HG02970 (cell line): ENCODE measurements around the gene TMEM134.

Experiments used
- ATAC-seq: cut with Tn5 transposase; IDR thresholded peaks from one replicate; pipeline ENCODE4 v1.9.1; 2021; ENCODE audit warnings: mild to moderate bottlenecking, moderate library complexity, moderate number of reproducible peaks; ENCODE audit not compliant: unreplicated experiment, low FRiP score

Gene TMEM134

DNA sequence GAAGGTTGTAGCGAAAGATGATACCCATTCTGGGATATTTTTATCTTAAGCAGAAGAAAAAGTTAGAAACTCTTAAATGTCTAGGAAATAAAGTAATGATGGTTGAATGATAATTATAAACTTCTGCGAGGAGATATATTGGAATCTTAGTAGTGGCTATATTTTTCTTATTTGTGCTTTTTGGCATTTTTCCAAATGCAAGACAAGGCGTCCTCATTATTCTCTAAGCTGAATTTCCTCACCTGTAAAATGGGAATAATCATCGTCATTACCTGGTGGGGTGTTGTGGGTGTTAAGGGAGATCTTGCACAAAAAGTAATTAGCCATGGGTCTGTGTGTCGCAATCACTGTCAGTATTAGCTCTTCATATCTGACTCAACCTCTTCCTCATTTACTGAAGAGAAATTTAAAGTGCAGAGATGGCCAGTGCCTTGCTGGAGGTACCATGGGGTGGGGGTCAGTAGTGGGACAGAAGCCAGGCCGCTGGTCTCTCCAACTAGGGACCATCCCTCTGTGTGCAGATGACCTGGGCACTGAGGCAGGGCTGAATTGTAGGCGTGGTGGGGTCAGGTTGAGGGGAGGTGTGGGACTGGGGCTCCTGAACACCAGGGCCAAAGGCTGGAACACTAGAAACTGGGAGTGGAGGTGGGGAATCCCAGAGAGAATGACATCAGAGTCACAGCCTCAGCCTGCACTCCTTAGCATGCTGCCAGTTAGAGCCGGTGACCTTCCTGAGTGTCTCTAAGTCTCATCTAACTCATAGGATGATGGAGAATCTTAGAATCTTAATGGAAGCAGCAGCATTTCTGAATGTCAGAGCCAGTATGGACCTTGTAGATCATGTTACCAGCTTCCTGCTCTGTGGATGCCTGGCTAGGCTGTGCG, 32.0 kb upstream of the TMEM134 start:
- no peak for ATAC-seq

DNA sequence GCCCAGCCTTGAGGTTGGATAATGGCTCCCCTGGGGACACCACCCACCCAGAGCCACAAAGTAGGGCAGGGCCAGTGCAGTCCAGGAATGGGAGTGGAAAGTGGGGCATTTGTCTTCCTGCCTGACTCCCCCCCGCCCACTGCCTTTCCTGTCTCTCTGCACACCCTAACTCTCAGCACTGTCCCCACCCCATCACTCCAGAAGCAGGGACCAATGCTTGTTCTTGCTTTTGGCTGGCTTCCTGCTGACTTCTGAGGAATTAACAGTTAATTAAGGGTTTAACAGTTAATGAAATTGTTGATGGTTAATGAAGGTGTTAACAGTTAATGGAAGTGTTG, 31.4 kb upstream of the TMEM134 start:
- no peak for ATAC-seq

- no peak for ATAC-seq
These were observed 30.9 kb upstream of the TMEM134 start for GRCh38 chr11:67499808-67500483.

- no peak for ATAC-seq
These were observed 29.5 kb upstream of the TMEM134 start for GRCh38 chr11:67498544-67498972.

DNA sequence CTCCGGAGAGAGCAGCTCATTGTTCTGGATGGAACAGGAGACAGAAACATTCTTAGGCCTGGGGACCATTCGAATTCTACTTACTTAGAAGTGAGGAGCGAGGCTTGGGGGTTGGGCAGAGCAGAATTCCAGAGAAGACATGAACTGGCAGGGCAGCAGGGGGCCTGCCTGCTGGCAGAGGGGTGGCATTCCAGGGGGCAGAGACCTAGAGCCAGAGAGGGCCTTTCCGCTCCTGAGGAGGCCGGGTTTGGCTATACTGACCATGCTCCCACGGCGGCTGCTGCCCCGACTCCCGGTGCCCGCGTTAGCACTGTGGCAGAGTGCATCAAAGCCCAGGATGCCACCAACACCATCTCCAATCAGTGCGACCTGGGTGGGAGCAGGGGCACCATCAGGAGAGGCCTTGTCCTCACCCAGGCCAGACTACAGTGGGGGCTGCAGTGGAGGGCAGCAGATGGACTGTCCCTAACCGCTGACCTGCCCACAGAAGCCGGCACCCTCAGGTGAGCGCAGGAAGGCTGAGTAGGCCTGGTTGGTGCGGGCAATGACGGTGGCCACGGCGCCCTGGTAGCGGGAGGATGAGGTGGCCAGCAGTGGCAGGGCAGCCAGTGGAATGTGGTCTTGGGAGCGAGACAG, 28.7 kb upstream of the TMEM134 start:
- ATAC-seq: no peak

DNA sequence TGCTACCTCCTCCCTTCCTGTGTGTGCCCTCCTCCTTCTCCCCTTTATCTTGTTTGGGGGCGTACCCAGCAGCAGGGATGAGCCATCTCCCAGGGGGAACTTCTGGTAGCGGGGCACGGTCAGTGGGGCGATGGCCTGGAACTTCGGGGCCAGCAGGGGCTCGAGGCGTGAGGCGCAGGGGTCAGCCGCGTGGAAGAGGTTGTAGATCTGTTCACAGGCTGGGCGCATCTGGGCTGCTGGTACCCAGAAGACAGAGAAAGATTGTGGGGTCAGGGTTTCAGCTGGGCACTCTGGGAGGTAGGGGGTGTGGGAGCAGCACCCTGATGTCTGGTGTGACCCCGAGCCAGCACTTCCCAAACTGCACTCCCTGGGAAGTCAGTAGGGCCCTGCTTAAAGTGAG, 27.1 kb upstream of the TMEM134 start:
- no peak for ATAC-seq

DNA sequence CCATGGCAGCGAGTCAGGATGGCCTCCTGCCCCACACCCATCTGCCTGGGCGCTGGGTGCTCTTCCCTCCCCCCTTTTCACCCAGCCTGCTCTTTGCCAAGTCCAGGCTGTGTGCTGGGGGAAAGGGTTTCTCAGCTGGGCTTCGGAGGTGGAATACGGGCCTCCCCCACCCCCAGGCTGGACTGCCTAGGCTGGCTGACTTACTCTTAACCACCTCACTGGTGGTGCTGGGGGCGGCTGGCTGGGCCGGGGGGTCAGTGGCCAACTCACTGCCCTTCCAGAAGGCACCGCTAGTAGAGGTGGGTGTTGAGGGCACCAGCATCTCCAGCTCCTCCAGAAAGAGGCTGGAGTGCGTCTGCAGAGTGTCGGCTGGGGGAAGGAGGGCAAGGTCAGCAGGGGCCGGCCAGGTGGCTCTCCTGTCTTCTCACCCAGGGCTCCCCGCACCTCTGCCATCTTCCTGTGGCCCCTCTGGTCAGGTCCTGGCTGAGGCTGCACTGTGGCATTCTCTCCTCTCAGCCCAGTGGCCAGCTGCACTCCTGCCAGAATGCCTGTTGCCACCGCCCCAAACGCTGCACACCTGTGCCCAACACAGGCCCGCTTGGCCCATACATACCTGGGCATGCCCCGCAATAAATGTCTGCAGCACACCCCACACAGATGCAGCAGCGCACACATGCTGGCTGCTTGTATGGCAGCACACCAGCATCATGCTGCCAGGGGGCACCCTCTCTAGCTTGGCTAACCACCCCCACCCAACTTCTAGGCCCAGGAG, 26.4 kb upstream of the TMEM134 start:
- no peak for ATAC-seq

DNA sequence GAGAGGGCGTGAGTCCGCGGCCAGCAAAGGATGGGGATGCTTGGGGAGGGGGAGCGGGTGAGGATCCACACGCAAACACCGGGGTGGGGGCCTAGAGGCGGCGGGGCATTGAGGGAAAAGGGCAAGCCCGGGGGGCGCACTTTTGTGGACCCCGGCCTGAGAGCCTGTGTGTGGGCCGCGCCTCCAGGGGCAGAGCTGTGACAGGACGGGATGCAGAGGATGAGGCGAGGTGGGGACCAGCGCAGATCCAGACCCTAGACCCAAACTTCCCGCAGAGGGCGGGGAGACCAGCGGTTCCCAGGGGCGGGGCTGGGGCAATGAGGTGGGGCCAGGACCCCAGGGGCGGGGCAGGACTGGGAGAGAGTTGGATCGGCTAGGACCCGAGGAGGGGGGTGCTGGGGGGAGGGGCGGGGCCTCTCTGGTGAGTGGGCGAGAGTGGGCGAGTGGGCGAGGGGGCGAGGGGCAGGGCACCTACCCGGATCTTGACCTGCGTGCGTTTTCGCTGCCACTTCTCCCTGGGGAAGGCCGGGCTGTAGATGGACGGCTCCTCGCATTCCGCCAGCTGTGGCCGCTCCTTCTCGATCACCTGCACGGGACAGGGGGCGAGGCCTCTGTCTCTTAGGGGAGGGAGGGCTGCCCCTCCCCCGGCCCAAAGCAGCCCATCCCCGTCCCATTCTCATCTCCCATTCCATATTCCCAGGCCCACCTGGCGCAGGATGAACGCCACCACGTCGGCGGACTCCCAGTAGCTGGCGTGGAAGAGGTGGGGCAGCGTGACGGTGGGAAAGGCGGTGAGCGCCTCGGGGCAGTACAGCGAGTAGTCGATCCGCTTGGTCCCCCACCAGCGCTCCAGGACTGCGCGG, 25.6 kb upstream of the TMEM134 start:
- ATAC-seq: no peak

DNA sequence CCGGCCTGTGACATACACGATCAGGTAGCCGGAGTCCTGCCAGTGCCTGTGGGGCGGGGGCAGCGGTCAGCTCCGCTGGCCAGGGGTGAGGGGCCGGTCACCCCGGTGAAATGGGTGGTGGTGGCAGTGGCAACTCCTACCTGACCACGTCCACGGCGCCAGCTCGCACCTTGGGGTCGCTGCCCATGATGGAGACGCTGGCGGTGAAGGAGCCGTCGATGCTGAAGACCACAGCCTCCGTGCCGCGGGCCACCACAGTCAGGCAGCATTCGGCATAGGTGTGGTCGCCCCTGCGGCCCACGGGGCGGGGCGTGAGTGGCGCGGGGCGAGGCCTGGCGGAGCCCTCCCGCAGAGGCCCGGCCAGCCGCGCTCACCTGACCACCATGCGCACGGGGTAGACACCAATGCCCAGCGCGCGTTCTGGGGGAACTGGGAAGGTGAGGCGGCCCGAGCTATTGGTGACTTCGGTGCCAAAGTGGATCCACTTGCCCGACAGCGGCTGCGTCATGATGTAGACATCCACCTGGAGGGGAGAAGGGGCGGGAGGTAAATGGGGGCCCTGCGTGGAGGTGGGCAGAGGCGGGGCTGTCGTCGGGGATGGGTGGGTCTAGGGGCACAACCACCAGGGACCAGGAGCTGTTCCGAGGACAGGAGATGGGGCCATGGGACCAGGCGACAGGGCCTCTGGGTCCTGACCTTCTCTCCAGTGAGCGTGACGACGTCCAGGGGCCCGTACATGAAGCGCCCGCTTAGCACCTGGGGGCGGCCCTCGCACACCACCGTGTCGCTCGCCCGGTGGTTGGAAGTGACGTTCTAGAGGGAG, 24.7 kb upstream of the TMEM134 start:
- no peak for ATAC-seq

DNA sequence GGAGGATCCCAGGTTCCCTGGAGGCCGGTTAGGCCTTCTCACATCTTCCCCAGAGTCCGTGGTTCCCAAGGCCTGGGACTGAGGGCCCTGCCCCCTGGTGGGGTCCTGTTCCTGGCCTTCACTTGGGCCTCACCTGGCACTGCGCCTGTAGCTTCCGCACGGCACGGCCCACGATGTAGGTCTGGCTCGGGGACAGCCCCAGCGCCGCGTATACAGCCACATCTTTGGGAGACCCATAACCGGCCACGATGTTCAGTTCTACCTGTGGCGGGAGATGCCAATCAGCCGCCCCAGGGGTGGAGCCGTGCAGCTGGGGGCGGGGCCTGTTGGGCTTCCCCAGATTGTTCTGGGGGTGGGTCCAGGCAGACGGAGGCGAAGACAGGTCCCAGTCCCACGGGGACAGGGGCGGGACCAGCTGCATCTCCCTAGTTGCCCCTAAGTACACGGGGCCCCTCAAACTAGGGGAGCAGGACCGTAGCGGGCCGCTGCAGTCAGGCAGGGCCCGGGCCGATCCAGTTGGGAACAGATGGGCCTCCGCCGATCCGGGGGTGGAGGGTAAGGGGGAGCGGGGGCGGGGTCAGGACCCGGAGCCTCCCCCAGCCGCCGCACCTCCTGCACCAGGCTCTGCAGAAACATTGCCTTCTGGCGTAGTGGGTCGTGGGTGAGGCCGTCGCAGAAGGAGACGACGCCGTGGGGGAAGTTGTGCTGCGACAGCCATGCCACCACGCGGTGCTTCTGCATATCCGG, 23.9 kb upstream of the TMEM134 start:
- no peak for ATAC-seq

- no peak for ATAC-seq
These were observed 23.1 kb upstream of the TMEM134 start for GRCh38 chr11:67492069-67492727.

- ATAC-seq: no peak
These were observed 22.4 kb upstream of the TMEM134 start for GRCh38 chr11:67491276-67492068.

DNA sequence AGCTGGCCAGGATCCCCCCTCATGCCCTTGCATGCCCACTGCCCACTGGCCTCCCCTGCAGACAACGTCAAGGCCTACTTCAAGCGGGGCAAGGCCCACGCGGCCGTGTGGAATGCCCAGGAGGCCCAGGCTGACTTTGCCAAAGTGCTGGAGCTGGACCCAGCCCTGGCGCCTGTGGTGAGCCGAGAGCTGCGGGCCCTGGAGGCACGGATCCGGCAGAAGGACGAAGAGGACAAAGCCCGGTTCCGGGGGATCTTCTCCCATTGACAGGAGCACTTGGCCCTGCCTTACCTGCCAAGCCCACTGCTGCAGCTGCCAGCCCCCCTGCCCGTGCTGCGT, 21.6 kb upstream of the TMEM134 start:
- no peak for ATAC-seq

GRCh38 chr11:67489885-67490726, 21.1 kb upstream of the TMEM134 start:
- ATAC-seq: no peak

DNA sequence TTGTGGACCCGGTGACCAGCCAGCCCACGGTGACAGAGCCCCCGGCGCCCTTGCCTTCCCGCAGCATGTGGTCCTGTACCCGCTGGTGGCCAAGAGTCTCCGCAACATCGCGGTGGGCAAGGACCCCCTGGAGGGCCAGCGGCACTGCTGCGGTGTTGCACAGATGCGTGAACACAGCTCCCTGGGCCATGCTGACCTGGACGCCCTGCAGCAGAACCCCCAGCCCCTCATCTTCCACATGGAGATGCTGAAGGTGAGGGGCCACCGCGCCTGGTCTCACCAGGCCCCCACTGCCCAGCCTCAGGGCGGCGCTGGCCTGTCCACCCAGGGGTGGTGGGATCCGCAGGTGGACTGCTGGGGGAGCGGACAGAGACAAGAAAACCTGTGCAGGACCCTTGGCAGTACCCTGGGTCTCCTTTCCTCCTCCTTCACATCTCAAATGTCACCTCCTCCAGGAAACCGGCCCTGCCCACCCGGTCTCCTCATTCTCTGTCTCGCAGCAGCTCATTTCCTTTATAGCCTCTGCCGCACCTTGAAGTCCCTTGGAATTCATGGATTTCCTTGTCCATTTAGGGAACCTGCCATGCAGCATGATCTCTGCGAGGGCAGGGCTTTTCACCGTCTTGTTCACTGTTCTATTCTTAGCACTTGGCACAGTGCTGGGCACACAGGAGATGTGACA, 20.3 kb upstream of the TMEM134 start:
- ATAC-seq: no peak
